ENCODE data around the gene AMDHD2. TPM values are rescaled to one million over a fixed set of nuclear protein-coding genes. Genes with fewer than 3 reads are reported as not detected.
A peak's percentile ranks its signal among the peaks of the same experiment; 100 is the strongest.

Gene AMDHD2
- total and polyA plus RNA-seq, 2 of the 13 experiments (the other 11 are each of a cell fraction or from before 2014, with no cell fraction given): 33.5 to 39.1 TPM

DNA sequence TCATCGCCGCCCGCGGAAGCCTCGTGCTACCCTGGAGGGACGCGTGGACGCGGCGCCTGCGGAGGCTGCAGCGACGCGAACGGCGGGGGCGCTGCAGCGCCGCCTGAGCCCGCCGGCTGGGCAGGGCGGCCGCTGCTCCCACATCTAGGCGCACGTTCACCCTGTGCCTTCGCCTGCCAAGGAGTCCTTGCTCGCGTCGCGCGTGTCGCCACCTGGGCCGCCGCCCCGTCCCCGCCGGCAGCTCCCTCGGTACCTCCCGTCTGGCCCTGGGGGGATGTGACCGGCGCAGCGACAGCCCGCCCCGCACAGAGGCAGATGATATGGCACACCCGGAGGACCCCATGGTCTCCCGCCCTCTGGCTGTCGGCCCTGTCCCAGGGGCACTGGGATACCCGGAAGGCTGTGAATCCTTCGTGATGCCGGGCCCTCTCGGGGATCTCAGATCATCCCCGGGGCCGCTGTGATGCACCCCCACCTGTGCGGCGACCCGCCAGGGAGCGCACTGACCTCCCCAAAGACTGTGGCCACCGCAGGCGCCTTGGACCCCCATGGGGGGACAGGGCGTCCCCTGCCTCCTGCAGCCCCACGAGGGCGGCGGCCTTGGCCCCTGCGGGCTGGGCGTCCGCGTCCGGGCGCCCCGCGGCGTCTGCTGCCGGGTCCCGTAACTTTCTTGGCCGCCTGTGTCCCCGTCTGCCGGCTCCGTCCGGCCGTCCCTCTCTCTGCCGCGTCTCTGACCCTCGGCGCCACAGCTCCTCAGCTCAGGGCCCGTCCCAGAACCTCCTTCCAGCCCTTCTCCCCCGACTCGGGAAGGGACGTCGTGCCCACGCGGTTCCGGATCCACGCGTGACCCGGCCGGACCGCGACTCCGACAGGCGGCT, 45.9 kb upstream of the AMDHD2 start (continued):
- TF ChIP-seq, protein P1, sequence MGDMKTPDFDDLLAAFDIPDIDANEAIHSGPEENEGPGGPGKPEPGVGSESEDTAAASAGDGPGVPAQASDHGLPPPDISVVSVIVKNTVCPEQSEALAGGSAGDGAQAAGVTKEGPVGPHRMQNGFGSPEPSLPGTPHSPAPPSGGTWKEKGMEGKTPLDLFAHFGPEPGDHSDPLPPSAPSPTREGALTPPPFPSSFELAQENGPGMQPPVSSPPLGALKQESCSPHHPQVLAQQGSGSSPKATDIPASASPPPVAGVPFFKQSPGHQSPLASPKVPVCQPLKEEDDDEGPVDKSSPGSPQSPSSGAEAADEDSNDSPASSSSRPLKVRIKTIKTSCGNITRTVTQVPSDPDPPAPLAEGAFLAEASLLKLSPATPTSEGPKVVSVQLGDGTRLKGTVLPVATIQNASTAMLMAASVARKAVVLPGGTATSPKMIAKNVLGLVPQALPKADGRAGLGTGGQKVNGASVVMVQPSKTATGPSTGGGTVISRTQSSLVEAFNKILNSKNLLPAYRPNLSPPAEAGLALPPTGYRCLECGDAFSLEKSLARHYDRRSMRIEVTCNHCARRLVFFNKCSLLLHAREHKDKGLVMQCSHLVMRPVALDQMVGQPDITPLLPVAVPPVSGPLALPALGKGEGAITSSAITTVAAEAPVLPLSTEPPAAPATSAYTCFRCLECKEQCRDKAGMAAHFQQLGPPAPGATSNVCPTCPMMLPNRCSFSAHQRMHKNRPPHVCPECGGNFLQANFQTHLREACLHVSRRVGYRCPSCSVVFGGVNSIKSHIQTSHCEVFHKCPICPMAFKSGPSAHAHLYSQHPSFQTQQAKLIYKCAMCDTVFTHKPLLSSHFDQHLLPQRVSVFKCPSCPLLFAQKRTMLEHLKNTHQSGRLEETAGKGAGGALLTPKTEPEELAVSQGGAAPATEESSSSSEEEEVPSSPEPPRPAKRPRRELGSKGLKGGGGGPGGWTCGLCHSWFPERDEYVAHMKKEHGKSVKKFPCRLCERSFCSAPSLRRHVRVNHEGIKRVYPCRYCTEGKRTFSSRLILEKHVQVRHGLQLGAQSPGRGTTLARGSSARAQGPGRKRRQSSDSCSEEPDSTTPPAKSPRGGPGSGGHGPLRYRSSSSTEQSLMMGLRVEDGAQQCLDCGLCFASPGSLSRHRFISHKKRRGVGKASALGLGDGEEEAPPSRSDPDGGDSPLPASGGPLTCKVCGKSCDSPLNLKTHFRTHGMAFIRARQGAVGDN (CRISPR knock-in tag; IDR thresholded peaks at IDR 0.05): peak; percentile 78
- TF ChIP-seq, protein P2, sequence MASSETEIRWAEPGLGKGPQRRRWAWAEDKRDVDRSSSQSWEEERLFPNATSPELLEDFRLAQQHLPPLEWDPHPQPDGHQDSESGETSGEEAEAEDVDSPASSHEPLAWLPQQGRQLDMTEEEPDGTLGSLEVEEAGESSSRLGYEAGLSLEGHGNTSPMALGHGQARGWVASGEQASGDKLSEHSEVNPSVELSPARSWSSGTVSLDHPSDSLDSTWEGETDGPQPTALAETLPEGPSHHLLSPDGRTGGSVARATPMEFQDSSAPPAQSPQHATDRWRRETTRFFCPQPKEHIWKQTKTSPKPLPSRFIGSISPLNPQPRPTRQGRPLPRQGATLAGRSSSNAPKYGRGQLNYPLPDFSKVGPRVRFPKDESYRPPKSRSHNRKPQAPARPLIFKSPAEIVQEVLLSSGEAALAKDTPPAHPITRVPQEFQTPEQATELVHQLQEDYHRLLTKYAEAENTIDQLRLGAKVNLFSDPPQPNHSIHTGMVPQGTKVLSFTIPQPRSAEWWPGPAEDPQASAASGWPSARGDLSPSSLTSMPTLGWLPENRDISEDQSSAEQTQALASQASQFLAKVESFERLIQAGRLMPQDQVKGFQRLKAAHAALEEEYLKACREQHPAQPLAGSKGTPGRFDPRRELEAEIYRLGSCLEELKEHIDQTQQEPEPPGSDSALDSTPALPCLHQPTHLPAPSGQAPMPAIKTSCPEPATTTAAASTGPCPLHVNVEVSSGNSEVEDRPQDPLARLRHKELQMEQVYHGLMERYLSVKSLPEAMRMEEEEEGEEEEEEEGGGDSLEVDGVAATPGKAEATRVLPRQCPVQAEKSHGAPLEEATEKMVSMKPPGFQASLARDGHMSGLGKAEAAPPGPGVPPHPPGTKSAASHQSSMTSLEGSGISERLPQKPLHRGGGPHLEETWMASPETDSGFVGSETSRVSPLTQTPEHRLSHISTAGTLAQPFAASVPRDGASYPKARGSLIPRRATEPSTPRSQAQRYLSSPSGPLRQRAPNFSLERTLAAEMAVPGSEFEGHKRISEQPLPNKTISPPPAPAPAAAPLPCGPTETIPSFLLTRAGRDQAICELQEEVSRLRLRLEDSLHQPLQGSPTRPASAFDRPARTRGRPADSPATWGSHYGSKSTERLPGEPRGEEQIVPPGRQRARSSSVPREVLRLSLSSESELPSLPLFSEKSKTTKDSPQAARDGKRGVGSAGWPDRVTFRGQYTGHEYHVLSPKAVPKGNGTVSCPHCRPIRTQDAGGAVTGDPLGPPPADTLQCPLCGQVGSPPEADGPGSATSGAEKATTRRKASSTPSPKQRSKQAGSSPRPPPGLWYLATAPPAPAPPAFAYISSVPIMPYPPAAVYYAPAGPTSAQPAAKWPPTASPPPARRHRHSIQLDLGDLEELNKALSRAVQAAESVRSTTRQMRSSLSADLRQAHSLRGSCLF (CRISPR knock-in tag; IDR thresholded peaks at IDR 0.05; ENCODE audit: borderline replicate concordance): no peak
- peak; percentile 37; the same call in 1 of the 2 replicates for TF ChIP-seq ZNF232 (CRISPR knock-in tag; IDR thresholded peaks at IDR 0.05; ENCODE audit: borderline replicate concordance)
- TF ChIP-seq REL (CRISPR knock-in tag; conservative IDR thresholded peaks at IDR 0.05): 0 out of 2 replicates have a peak, but pooled peaks have one; percentile 26
- TF ChIP-seq TCF7 (IDR thresholded peaks at IDR 0.05; ENCODE audit: low read depth): no peak
- peak; percentile 7 for TF ChIP-seq XRCC5 (optimal IDR thresholded peaks at IDR 0.05; ENCODE audit: low read length)
- TF ChIP-seq, protein P3, sequence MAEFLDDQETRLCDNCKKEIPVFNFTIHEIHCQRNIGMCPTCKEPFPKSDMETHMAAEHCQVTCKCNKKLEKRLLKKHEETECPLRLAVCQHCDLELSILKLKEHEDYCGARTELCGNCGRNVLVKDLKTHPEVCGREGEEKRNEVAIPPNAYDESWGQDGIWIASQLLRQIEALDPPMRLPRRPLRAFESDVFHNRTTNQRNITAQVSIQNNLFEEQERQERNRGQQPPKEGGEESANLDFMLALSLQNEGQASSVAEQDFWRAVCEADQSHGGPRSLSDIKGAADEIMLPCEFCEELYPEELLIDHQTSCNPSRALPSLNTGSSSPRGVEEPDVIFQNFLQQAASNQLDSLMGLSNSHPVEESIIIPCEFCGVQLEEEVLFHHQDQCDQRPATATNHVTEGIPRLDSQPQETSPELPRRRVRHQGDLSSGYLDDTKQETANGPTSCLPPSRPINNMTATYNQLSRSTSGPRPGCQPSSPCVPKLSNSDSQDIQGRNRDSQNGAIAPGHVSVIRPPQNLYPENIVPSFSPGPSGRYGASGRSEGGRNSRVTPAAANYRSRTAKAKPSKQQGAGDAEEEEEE (CRISPR knock-in tag; IDR thresholded peaks at IDR 0.05; ENCODE audit: borderline replicate concordance): no peak
- TF ChIP-seq ZNF382 (CRISPR knock-in tag; IDR thresholded peaks at IDR 0.05; ENCODE audit: borderline replicate concordance): no peak
- TF ChIP-seq SOX6 (IDR thresholded peaks at IDR 0.05): no peak
- no peak for TF ChIP-seq SOX6 (CRISPR knock-in tag; IDR thresholded peaks at IDR 0.05)
- TF ChIP-seq DNMT1 (CRISPR knock-in tag; IDR thresholded peaks at IDR 0.05): no peak
- peak; percentile 51; the same call in 1 of the 2 replicates for TF ChIP-seq PHF21A (CRISPR knock-in tag; IDR thresholded peaks at IDR 0.05)
- TF ChIP-seq, protein P4, sequence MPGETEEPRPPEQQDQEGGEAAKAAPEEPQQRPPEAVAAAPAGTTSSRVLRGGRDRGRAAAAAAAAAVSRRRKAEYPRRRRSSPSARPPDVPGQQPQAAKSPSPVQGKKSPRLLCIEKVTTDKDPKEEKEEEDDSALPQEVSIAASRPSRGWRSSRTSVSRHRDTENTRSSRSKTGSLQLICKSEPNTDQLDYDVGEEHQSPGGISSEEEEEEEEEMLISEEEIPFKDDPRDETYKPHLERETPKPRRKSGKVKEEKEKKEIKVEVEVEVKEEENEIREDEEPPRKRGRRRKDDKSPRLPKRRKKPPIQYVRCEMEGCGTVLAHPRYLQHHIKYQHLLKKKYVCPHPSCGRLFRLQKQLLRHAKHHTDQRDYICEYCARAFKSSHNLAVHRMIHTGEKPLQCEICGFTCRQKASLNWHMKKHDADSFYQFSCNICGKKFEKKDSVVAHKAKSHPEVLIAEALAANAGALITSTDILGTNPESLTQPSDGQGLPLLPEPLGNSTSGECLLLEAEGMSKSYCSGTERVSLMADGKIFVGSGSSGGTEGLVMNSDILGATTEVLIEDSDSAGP (CRISPR knock-in tag; IDR thresholded peaks at IDR 0.05; ENCODE audit: borderline replicate concordance): peak; percentile 48
- TF ChIP-seq ZNF790 (CRISPR knock-in tag; IDR thresholded peaks at IDR 0.05; ENCODE audit: borderline replicate concordance): no peak
- TF ChIP-seq RFXANK (CRISPR knock-in tag; IDR thresholded peaks at IDR 0.05): no peak
